NCI-H524 treated with DMSO at 0.1 percent for 48 hours (cell line): Measurements from ENCODE around the gene CYTH1.
A peak's percentile ranks its signal among the peaks of the same experiment; 100 is the strongest.

ENCODE experiments used
- DNase-seq: peaks from one replicate; lab custom pipeline; 2025; lab: John Stamatoyannopoulos, UW

CYTH1 gene

GRCh38 chr17:78715000-78715771, 66.9 kb downstream of the CYTH1 start:
- no peak for DNase-seq

- no peak for DNase-seq
Measured at GRCh38 chr17:78714534-78714933, 67.5 kb downstream of the CYTH1 start.

DNA sequence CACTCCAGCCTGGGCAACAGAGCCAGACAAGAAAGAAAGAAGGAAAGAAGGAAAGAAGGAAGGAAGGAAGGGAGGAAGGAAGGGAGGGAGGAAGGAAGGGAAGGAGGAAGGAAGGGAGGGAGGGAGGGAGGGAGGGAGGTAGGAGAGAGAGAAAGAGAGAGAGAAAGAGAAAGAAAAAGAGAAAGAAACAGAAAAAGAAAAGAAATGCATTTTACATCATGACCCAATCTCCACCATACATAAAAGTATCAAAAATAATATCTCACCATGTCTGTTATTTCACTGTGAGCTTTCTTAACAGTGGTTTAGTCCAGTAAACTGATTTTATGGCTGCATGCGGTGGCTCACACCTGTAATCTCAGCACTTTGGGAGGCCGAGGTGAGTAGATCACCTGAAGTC, 70.0 kb downstream of the CYTH1 start:
- DNase-seq, result no peak

GRCh38 chr17:78710607-78711006, 71.5 kb downstream of the CYTH1 start:
- no peak for DNase-seq

GRCh38 chr17:78709751-78710181, 72.3 kb downstream of the CYTH1 start:
- no peak for DNase-seq

GRCh38 chr17:78709119-78709681, 72.9 kb downstream of the CYTH1 start:
- no peak for DNase-seq

- DNase-seq, result peak; percentile 70
Measured at GRCh38 chr17:78708510-78708973, 73.5 kb downstream of the CYTH1 start.

GRCh38 chr17:78707923-78708322, 74.2 kb downstream of the CYTH1 start:
- DNase-seq, result no peak

DNA sequence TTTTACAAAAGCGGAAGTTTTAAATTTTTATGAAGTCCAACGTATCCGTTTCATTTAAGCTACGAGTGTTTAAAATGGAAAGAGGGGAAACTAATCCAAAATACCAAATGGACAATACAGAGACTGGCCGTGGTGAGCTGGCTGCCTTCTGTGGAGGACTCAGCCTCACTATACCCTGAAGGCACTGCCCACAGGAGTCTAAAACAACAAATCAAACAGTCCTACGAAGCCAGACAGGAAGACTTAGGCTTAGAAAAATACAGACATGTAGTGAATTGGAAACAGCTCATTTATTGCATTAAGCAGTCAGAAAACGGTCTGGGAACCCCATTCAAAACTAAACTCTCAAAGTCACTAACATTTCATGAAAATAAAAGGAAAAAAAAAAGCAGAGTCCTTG, 75.1 kb downstream of the CYTH1 start:
- DNase-seq, result no peak

GRCh38 chr17:78706271-78706915, 75.7 kb downstream of the CYTH1 start:
- DNase-seq, result peak; percentile 38

- DNase-seq, result no peak
Measured at GRCh38 chr17:78705071-78705470, 77.0 kb downstream of the CYTH1 start.

DNA sequence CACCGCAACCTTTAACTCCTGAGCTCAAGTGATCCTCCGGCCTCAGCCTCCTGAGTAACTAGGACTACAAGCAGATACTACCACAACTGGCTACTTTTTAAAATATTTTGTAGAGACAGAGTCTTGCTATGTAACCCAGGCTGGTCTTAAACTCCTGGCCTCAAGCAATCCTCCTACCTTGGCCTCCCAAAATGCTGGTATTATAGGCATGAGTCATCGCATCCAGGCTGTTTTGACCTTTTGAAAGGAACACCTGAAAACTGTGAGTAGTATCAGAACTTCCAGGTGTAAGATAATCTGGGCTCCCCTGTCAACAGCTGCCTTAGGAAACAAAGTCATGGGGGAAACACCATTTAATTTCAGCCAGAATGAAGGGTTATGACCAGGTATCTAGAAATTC, 77.5 kb downstream of the CYTH1 start:
- DNase-seq, result no peak

DNA sequence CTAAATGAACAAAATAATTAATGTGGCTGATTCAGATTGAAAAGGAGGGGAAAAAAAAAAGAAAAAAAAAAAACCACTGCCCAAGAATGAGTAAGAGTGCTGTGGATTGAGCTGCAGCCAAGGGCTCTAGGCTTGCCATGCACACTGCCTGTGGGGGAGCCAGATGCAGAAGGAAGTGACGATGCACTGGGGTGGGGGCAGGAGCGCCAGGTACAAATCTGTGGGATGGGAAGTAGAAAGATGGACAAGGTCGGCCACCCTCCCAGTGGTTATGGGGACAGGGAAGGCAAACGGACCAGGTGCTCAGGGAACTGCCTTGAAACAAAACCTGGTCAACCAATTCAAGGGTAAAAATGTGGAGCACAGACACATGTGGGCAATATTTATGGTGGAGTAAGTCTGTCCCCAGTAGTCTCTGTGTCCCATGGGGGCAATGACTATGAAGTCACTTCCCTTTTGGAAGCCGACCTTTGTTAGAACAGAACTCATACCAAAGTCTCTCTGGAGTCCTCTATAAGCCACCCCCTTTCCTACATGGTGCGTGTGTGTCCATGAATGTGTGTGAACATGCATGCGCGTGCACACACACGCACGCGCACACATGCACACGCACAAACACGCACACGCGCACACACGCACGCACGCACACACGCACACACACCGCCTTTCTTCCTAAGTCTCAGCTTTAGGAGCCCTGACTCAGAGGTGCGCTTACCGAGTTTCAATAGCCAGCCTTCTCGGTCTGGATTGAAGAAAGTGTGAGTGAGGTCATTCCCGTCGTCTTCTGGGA, 84.3 kb downstream of the CYTH1 start:
- no peak for DNase-seq

- DNase-seq, result no peak
Measured at GRCh38 chr17:78697122-78697521, 85.0 kb downstream of the CYTH1 start.

DNA sequence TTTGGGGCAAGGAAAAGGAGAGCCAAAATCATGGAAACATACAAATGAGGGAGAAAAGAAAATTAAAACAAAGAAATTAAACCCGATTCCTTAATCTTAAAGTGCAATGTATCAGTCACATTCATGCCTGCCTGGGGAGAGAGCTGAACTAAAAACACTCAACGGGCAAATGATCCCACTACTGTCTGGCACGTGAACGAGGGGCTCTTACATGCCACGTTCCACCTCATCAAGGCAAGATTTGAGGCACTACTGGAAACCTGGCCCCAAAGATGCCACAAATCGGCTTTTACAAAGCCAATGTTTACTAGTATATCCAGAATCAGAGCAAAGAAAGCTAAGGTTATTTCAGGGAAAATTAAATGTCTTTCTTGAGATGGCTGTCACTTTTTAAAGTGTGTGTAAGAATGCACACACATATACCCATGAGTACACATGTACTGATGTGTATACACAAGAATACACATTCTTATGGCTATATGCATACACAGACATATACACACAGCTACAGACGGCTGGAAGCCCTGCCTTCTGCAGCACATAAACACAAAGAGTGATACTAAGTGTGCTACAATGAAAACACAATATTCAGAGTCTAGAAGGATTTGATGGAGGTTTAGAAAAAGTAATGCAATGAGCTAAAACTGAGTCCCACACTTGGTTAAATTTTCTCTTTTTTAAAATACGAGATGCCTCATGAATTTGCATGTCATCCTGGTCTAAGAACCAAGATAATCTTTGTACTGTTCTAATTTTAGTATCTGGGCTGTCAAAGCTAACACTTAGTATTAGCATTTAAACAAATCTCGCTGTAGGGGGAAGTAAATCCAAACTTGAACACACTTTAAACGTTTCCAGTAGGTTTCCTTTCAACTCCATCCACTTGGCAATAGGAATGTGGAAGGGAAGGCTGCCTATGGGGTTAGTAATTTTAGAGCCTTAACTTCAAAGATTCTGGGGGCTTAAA, 85.8 kb downstream of the CYTH1 start:
- DNase-seq, result no peak

DNA sequence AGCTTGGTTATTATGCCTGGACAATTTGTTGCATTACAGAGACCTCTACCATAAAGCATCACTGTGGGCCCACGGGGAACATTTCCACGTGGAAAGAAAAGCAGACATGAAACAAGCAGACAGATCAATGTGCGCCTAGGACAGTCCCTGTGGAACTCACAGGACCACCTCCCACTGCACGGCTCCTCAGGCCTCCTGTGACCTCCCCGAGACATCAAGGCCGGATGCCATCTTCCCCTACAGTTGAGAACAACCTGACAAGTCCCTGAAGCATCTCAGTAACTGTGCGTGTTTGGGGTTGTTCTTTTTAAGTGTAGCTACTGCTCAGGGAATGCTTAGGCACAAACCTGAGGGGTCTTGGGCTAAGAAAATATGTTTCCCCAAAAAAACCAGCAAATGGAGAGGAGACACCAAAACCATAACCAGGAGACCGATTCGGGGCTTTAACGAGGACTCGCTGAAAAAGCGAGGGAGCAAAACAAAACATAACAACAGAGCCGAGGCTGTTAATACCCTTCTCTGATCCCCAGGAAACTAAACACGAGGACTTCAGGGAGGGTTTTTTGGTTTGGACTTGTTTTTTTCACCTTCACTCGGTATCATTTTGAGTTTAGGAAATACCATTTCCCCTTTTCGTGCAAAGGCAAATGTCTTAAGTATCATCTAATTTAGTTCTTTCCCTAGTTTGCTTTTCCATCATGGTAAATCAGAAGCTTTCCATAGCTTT, 87.1 kb downstream of the CYTH1 start:
- DNase-seq, result no peak

GRCh38 chr17:78693346-78694083, 88.6 kb downstream of the CYTH1 start:
- DNase-seq, result no peak

DNA sequence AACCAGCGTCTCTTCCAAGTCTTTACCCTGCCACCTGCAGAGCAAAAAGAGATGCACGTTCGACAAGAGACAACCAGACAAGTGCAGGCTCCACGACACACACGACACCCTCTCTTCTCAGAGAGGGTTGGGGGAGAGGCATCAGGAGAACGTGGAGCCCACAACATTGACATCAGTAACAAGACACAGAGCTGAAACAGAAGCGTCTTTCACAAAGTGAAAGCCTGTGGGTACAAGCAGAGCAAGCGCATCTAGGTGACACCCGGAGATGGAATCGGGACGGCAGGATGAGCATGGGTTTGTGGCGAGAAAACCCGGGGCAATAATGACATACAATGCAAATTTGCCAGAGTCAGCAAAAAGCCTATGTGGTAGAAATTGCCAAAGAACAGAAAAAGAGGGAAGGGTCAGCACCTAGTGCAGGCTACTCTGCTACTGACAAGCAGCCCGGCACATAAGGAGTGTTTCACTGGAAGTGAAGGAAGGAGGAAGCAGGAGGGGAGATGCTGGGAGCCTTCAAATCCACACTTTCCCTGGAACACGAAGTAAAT, 89.5 kb downstream of the CYTH1 start:
- DNase-seq, result no peak

DNA sequence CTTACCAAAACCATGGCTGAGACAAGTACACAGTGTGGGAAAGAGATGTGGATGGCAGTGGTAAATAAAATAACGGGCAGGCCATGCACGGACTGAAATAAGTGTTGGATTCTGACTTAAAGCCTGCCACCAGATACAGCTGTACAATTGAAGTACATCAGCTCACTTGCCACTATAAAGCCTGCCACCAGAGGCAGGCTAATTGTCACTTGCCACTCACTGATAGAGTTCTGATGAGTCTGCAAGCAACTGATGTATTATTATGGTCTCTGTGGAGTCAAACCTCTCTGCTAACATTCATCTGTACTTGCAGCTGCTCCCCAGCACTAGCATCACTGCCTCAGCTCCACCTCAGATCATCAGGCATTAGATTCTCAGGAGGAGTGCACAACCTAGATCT, 93.0 kb downstream of the CYTH1 start:
- DNase-seq, result no peak

GRCh38 chr17:78687944-78688343, 94.1 kb downstream of the CYTH1 start:
- DNase-seq, result no peak
